Measurements from ENCODE around the gene NT5DC1.

DNA sequence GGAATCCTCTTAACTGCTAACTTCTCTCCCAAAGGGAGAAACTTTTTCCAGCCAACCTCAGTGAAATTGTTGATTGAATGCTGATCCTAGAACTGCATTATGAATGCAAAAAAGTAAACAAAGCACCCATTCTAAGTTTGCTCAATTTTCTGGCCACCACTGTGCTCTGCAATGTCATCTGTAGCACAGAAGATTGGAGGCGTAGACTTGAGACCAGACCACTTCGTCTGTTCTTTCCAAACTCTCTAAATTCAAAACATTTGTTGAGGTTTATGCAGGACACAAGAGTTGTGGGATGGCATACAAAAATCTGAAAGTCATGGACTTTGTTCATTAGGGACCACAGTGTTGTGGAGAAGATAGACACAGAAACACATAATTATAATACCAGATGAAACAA, 190.1 kb downstream of the NT5DC1 start:
- TF ChIP-seq, protein P1, sequence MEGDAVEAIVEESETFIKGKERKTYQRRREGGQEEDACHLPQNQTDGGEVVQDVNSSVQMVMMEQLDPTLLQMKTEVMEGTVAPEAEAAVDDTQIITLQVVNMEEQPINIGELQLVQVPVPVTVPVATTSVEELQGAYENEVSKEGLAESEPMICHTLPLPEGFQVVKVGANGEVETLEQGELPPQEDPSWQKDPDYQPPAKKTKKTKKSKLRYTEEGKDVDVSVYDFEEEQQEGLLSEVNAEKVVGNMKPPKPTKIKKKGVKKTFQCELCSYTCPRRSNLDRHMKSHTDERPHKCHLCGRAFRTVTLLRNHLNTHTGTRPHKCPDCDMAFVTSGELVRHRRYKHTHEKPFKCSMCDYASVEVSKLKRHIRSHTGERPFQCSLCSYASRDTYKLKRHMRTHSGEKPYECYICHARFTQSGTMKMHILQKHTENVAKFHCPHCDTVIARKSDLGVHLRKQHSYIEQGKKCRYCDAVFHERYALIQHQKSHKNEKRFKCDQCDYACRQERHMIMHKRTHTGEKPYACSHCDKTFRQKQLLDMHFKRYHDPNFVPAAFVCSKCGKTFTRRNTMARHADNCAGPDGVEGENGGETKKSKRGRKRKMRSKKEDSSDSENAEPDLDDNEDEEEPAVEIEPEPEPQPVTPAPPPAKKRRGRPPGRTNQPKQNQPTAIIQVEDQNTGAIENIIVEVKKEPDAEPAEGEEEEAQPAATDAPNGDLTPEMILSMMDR (IDR thresholded peaks at IDR 0.05 in 8 of 11, conservative IDR thresholded peaks at IDR 0.05 in 3 of 11) = no peak
- no peak for TF ChIP-seq POLR2AphosphoS5 (IDR thresholded peaks at IDR 0.05)

Data from spleen (tissue), 7 donors.